Measurements from ENCODE around the gene ZNF324B. TPM values are rescaled to one million over a fixed set of nuclear protein-coding genes. Genes with fewer than 3 reads are reported as not detected.
A peak's percentile ranks its signal among the peaks of the same experiment; 100 is the strongest.
"Not testable (repeated sequence)": the region's sequence is repeated elsewhere in the genome, so short reads cannot be mapped to it uniquely, and the experiment has no call there.

ZNF324B gene
- total RNA-seq, 4 donors from 2014 or later: 6.5 to 10.1 (median 8.0) TPM

DNA sequence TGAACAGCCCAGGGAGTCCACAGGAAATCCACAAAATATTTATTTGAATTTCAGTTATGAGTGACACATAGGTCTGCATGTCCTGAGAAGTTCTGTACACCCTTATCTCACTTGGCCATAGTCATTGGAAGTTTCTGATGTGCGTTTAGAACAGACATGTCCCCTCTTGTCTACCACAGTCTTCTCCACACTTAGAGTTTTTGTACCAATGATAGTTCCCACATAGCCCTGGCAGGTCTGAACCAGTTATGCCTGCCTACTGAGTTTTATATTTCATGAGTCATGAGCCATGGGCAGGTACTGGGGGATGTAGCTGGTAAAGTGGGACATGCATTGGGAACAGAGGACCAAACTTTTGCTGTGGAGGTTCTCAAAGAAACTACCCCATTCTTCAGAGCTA lies 22.8 kb upstream of the ZNF324B start:
- H3K9me3 ChIP-seq: peaks cover 10 to 89% (median 55%) of the 10 kb centered on the region in 3 donors
- intact Hi-C loops (cut with DNase I): no loop called here
- 25 to 36% methylated on average over 1 of the region's 1 CpG for WGBS, 2 donors
- TF ChIP-seq, protein P1, sequence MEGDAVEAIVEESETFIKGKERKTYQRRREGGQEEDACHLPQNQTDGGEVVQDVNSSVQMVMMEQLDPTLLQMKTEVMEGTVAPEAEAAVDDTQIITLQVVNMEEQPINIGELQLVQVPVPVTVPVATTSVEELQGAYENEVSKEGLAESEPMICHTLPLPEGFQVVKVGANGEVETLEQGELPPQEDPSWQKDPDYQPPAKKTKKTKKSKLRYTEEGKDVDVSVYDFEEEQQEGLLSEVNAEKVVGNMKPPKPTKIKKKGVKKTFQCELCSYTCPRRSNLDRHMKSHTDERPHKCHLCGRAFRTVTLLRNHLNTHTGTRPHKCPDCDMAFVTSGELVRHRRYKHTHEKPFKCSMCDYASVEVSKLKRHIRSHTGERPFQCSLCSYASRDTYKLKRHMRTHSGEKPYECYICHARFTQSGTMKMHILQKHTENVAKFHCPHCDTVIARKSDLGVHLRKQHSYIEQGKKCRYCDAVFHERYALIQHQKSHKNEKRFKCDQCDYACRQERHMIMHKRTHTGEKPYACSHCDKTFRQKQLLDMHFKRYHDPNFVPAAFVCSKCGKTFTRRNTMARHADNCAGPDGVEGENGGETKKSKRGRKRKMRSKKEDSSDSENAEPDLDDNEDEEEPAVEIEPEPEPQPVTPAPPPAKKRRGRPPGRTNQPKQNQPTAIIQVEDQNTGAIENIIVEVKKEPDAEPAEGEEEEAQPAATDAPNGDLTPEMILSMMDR (IDR thresholded peaks at IDR 0.05): no peak
- no peak for TF ChIP-seq POLR2A (IDR thresholded peaks at IDR 0.05)
- H3K4me3 ChIP-seq: no peak overlapping the region
- peaks cover 0 to 3% (median 0%) of the 10 kb centered on the region in 3 donors for H3K4me1 ChIP-seq
- no peak for DNase-seq
- H3K27ac ChIP-seq: no peak overlapping the region
- H3K27me3 ChIP-seq: no peaks in the 10 kb centered on the region
- peaks cover 0 to 32% (median under 1%) of the 10 kb centered on the region in 3 donors for H3K36me3 ChIP-seq

DNA sequence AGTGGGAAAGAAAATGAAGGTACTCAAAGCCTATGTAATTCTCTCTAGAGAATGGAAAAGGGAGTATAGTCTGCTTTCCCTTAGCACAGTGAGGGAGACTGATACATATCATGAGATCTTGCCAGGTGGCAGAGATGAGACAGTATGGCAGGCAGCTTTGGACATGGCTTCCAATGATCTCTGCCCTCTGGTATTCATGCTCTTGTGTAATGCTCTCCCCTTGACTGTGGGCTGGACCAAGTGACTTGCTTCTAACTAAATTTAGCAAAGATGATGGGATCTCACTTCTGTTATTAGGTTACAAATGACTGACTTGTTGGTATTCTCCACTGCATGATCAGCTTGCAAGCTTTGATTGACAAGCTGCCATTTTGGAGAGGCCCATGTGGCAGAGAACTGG lies 21.7 kb upstream of the ZNF324B start:
- Histone ChIP-seq H3K27me3 (no peaks in the 10 kb centered on the region), H3K4me1 (peaks cover 0 to 3% (median 0%) of the 10 kb centered on the region in 3 donors), H3K36me3 (peaks cover 10 to 43% (median 12%) of the 10 kb centered on the region in 3 donors), H3K4me3 (no peak overlapping the region), H3K27ac (no peak overlapping the region), H3K9me3 (peaks cover 19 to 96% (median 67%) of the 10 kb centered on the region in 3 donors)
- TF ChIP-seq, protein P1 (IDR thresholded peaks at IDR 0.05): no peak
- TF ChIP-seq POLR2A (IDR thresholded peaks at IDR 0.05): no peak
- no peak for DNase-seq
- intact Hi-C loops (cut with DNase I): no loop called here

DNA sequence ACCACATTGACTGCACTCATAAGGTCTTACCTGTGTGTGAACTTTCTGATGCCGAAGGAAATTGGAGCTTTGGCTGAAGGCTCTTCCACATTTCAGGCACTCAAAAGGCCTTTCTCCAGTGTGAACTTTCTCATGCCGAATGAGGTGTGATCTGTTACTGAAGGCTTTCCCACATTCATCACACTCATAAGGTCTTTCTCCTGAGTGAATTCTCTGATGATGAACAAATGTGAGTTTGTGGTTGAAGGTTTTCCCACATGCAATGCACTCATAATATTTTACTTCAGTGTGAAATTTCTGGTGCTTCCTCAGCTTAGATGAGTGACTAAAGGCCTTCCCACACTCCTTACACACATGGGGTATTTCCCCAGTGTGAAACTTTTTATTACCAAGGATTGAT lies 17.2 kb upstream of the ZNF324B start:
- Histone ChIP-seq H3K4me3 (no peak overlapping the region), H3K36me3 (peaks cover 19 to 80% (median 38%) of the 10 kb centered on the region in 3 donors), H3K27me3 (no peaks in the 10 kb centered on the region), H3K27ac (no peak overlapping the region), H3K4me1 (peaks cover under 1 to 5% (median 2%) of the 10 kb centered on the region in 3 donors), H3K9me3 (peaks cover 25 to 100% (median 97%) of the 10 kb centered on the region in 3 donors)
- no peak for TF ChIP-seq POLR2A (IDR thresholded peaks at IDR 0.05)
- TF ChIP-seq, protein P1 (IDR thresholded peaks at IDR 0.05): no peak
- intact Hi-C loops (cut with DNase I): no loop called here
- no peak for DNase-seq
- WGBS, 2 donors: 94 to 97% methylated on average over 2 of the region's 2 CpGs

DNA sequence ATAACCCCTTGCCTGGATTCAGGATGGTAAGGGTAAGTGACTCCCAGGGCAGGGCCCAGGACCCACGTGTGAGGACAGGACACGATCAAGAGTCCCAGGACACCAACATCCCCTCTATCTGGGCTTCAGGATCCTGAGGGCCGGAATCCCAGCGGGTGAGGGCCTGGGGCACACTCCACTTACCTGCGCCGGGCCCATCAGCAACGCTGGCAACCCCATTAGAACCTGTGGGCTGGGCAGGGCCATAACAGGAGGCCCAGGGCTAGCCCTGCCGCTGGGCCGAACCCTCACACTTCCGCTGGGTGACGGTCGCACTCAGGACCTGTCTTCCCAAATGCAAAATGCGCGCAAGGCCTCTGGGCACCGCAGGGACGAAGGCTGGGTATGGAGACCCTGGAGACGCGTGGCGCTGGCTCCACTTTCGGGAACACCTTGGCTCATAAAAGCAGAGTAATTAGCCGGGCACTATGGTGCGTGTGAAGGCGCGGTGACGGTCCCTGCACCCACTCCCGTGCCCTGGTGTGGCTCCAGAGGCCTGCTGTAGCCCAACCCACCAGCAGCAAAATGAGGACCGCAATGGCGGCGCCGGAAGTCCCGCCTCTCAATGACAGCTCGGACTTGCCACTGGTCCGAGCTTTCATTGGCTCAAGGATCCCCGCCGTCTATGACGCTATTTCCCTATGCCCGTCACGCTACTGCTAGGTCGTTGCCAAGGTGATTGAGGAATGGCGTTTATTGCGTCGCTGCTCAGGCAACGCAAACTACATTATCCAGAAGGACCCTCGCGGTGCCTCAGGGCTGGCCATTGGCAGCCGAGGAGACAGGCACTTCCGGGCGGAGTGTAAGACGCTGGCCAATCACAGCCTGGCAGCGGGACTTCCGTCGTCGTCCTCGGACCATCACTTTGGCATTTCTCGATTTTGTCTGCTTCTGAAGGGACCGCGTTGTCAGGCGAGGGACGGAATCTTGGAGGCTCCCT lies 11.6 kb upstream of the ZNF324B start, which contains the start of gene ZNF132:
TSS of gene ZNF132 (minus strand) at position 578 of the 979 bp plus-strand sequence. CDS start at position 246, 332 bp downstream.
- Histone ChIP-seq H3K36me3 (peaks cover 8 to 36% (median 26%) of the 10 kb centered on the region in 3 donors), H3K4me1 (peaks cover 6 to 21% (median 13%) of the 10 kb centered on the region in 3 donors), H3K27me3 (no peaks in the 10 kb centered on the region), H3K9me3 (peaks cover 5 to 50% (median 41%) of the 10 kb centered on the region in 3 donors), H3K27ac (peak within 1 kb of the TSS; percentile 70 to 89 (median 79)), H3K4me3 (peak within 1 kb of the TSS; percentile 50 to 86 (median 66))
- TF ChIP-seq POLR2A (IDR thresholded peaks at IDR 0.05): no peak
- TF ChIP-seq, protein P1 (IDR thresholded peaks at IDR 0.05): no peak
- intact Hi-C loops (cut with DNase I): no loop called here
- DNase-seq: peak; percentile 92
- WGBS, 2 donors: 0 to 21% methylated on average over 23 to 28 of the region's 59 CpGs

DNA sequence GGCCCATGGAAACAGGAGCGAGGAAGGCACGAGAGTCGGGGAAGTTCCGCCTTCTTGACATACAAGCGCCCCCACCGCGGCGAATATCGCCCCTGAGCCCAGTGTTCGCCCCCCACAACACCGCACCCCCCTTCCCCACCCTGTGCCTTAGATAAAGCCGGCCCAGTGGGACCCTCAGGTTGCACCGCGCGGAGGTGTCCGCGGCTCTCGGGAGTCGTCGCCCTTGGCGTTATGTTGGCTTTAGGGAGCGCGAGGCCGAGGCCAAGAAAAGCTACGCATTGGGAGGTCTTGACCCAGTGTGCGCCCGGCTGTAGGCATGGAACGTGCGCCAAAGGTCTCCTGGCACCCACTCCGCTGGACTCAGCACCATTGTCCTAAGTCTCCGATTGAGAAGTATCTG lies 10.9 kb upstream of the ZNF324B start:
- Histone ChIP-seq H3K4me3 (peak overlapping the region; percentile 50 to 86 (median 66)), H3K27ac (peak overlapping the region; percentile 70 to 89 (median 79)), H3K36me3 (peaks cover under 1 to 29% (median 19%) of the 10 kb centered on the region in 3 donors), H3K4me1 (peaks cover 6 to 21% (median 13%) of the 10 kb centered on the region in 3 donors), H3K27me3 (no peaks in the 10 kb centered on the region), H3K9me3 (peaks cover 0 to 43% (median 34%) of the 10 kb centered on the region in 3 donors)
- 76% methylated on average over 3 of the region's 31 CpGs; no CpG with 5 or more reads in 1 of the 2 donors for WGBS, 2 donors
- no peak for TF ChIP-seq POLR2A (IDR thresholded peaks at IDR 0.05)
- TF ChIP-seq, protein P1 (IDR thresholded peaks at IDR 0.05): no peak
- no peak for DNase-seq
- intact Hi-C loops (cut with DNase I): no loop called here

DNA sequence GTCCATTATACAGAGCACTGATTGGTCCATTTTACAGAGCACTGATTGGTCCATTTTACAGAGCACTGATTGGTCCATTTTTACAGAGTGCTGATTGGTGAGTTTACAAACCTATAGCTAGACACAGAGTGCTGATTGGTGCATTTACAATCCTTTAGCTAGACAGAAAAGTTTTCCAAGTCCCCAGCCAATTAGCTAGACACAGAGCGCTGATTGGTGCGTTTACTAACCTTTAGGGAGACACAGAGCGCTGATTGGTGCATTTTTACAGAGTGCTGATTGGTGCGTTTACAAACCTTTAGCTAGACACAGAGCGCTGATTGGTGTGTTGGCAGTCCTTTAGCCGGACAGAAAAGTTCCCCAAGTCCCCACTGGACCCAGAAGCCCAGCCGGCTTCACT lies 8.4 kb upstream of the ZNF324B start:
- DNase-seq; intact Hi-C loops (cut with DNase I); H3K27ac ChIP-seq; H3K4me3 ChIP-seq; H3K36me3 ChIP-seq: not testable (repeated sequence)
- Histone ChIP-seq H3K4me1 (peaks cover 6 to 21% (median 13%) of the 10 kb centered on the region in 3 donors), H3K9me3 (peaks cover 0 to 19% (median 12%) of the 10 kb centered on the region in 3 donors), H3K27me3 (peaks cover 0 to 23% (median 0%) of the 10 kb centered on the region in 4 donors)
- 85 to 88% methylated on average over 5 to 7 of the region's 7 CpGs for WGBS, 2 donors

DNA sequence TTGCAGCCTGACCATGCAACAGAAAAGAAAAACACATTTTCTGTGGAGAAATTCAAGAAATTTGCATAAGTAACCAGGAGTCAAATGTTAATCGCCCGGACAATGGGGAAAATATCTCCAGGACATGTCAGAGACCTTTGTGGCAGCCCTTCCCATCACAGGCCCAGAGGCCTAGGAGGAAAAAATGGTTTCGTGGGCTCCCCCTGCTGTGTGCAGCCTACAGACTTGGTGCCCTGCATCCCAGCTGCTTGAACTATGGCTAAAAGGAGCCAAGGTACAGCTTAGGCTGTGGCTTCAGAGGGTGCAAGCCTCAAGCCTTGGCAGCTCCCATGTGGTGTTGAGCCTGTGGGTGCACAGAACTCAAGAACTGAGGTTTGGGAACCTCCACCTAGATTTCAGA lies 2.6 kb upstream of the ZNF324B start:
- H3K27ac ChIP-seq; DNase-seq; H3K36me3 ChIP-seq; intact Hi-C loops (cut with DNase I); H3K4me3 ChIP-seq: not testable (repeated sequence)
- Histone ChIP-seq H3K27me3 (peaks cover 0 to 44% (median 0%) of the 10 kb centered on the region in 4 donors), H3K4me1 (peaks cover 0 to 24% (median 6%) of the 10 kb centered on the region in 3 donors), H3K9me3 (peaks cover 0 to 10% (median 7%) of the 10 kb centered on the region in 3 donors)
- WGBS, 2 donors: 69 to 77% methylated on average over 3 of the region's 3 CpGs

All from esophagus squamous epithelium (tissue), 5 donors.